ENCODE measurements around the gene F13A1.

DNA sequence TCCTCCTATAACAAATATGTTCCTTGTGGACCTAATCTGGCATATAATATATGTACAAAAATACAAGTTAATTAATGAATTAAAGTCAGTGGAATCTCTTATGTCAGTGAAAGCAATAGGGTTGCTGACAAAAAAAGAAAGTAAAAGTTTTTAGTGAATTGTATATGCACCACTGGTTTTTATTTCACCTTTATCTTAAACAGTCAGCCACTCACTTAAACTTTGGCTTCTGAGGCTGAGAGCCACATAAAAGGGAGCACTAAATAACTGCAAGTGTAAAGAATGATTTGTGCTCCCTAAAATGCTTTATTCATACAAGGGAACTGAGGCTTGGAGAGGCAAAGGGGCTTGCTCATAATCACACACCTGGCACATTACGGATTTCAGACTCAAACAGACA is 9.9 kb upstream of the F13A1 start:
- TF ChIP-seq CTCF (IDR thresholded peaks at IDR 0.05; ENCODE audit: insufficient read depth, low read length, poor library complexity, severe bottlenecking) (no peak), EZH2phosphoT487 (conservative IDR thresholded peaks at IDR 0.05; ENCODE audit: low read length) (no peak)
